T-cell (primary cell): ENCODE results near the gene SRPX2. TPM values are rescaled to one million over a fixed set of nuclear protein-coding genes. Genes with fewer than 3 reads are reported as not detected.
"Not testable (repeated sequence)": the region's sequence is repeated elsewhere in the genome, so short reads cannot be mapped to it uniquely, and the experiment has no call there.

Experiments used
- ATAC-seq, 4 experiments: fragments of 200-7000 bp in 3 of 4; fragments of 150-1000 bp in 1 of 4; cut with Tn5 transposase; replicated peaks in 1 of 4; 1 replicate in 3 of 4; 2 replicates in 1 of 4; pipeline ENCODE4 v1.10.0; 2021; ENCODE audit warnings: moderate library complexity in 3 of 4, mild to moderate bottlenecking in 2 of 4, moderate number of reproducible peaks in 1 of 4
- CTCF ChIA-PET, 2 donors: fragments of 300-600 bp; sonication (Branson Sonifier 250); formaldehyde crosslinking; loops; one replicate each; lab custom pipeline; 2022; ENCODE audit warnings: antibody characterized with exemption in 2 of 2; lab: Charles Lee
- POLR2A ChIA-PET, 2 donors: fragments of 300-600 bp; sonication (Branson Sonifier 250); formaldehyde crosslinking; loops; one replicate each; lab custom pipeline; 2022; ENCODE audit warnings: antibody characterized with exemption in 2 of 2; lab: Charles Lee
- DNase-seq, 35 experiments: peaks; one replicate each; pipeline versions ENCODE4 v3.0.0 to v3.0.0-alpha.2; 2013 to 2023
- H3K27ac ChIP-seq: one replicate; pipeline ENCODE4 v1.5.1; 2013; ENCODE audit warnings: low read length
- H3K27me3 ChIP-seq, 2 experiments: replicated peaks in 1 of 2; 1 replicate in 1 of 2; 2 replicates in 1 of 2; pipeline versions ENCODE4 v1.6.1 to v1.7.0; 2013; ENCODE audit warnings: low read length in 1 of 2, mixed read lengths in 1 of 2; ENCODE audit not compliant: control insufficient read depth in 2 of 2, insufficient read depth in 2 of 2; ENCODE audit errors: extremely low read depth in 1 of 2
- H3K36me3 ChIP-seq, 2 donors: 1 replicate in 1 of 2; 2 replicates in 1 of 2; pipeline versions ENCODE4 v1.6.1 to v1.7.0; 2013; ENCODE audit warnings: low read length in 1 of 2; ENCODE audit not compliant: control insufficient read depth in 2 of 2, insufficient read depth in 1 of 2; ENCODE audit errors: extremely low read depth in 1 of 2
- H3K4me1 ChIP-seq, 2 experiments: 1 replicate in 1 of 2; 2 replicates in 1 of 2; pipeline versions ENCODE4 v1.6.1 to v1.7.0; 2013; ENCODE audit warnings: low read length in 2 of 2, mixed read lengths in 1 of 2; ENCODE audit not compliant: insufficient read depth in 2 of 2, control insufficient read depth in 1 of 2; ENCODE audit errors: extremely low read depth in 1 of 2
- H3K4me3 ChIP-seq, 2 donors: 1 replicate in 1 of 2; 2 replicates in 1 of 2; pipeline versions ENCODE4 v1.5.1 to v1.7.0; 2013; ENCODE audit warnings: mild to moderate bottlenecking in 2 of 2, low read length in 1 of 2, moderate library complexity in 1 of 2; ENCODE audit not compliant: control insufficient read depth in 1 of 2; ENCODE audit errors: extremely low read depth in 1 of 2
- H3K9me3 ChIP-seq: 2 replicates; pipeline ENCODE4 v1.7.0; 2013
- H3K27ac Mint-ChIP-seq, 2 donors: one replicate each; pipeline ENCODE4 v1.8.0; 2020 to 2021; ENCODE audit warnings: mild to moderate bottlenecking in 2 of 2, mixed read lengths in 2 of 2
- H3K27me3 Mint-ChIP-seq, 2 donors: one replicate each; pipeline ENCODE4 v1.8.0; 2021 to 2022; ENCODE audit warnings: mixed read lengths in 2 of 2
- H3K36me3 Mint-ChIP-seq: one replicate; pipeline ENCODE4 v1.8.0; 2021; ENCODE audit warnings: mixed read lengths
- H3K4me1 Mint-ChIP-seq, 3 donors: one replicate each; pipeline ENCODE4 v1.8.0; 2020 to 2022; ENCODE audit warnings: mixed read lengths in 3 of 3, mild to moderate bottlenecking in 1 of 3
- H3K4me3 Mint-ChIP-seq, 3 donors: one replicate each; pipeline ENCODE4 v1.8.0; 2020 to 2022; ENCODE audit warnings: mild to moderate bottlenecking in 3 of 3, mixed read lengths in 3 of 3, moderate library complexity in 3 of 3
- H3K9me3 Mint-ChIP-seq, 3 donors: one replicate each; pipeline ENCODE4 v1.8.0; 2020 to 2022; ENCODE audit warnings: mixed read lengths in 3 of 3
- WGBS: methylation state at CpG from one replicate; pipeline ENCODE4 v1.1.5; 2013; ENCODE audit warnings: missing lambda C conversion rate; ENCODE audit not compliant: insufficient coverage; 5-methylcytosine and 5-hydroxymethylcytosine counted together
- total RNA-seq, 35 experiments: library from RNA in 6 of 35; stranded (reverse) in 6 of 35; fragments of 120-200 nt in 1 of 35; gene quantifications; one replicate each; pipeline versions ENCODE4 v1.2.1 to v1.2.4 and lab custom pipeline; 2013 to 2026

SRPX2 gene
- total RNA-seq, 5 donors from 2014 or later (not counting 1 experiment from before 2014, with no cell fraction given) = 0.18 TPM; not detected in 4

- no peak overlapping the region for H3K27ac ChIP-seq
- no peaks in the 10 kb centered on the region for H3K9me3 ChIP-seq
- H3K27me3 ChIP-seq = no peaks in the 10 kb centered on the region
- DNase-seq (no peak), ATAC-seq (no peak)
- Mint-ChIP-seq H3K27ac (no peak overlapping the region), H3K27me3 (peaks cover 0 to 8% of the 10 kb centered on the region in 2 donors), H3K4me3 (no peak overlapping the region), H3K4me1 (no peaks in the 10 kb centered on the region), H3K36me3 (no peaks in the 10 kb centered on the region), H3K9me3 (no peaks in the 10 kb centered on the region)
- H3K36me3 ChIP-seq = no peaks in the 10 kb centered on the region
- ChIA-PET POLR2A (no interaction called here), CTCF (no interaction called here)
- H3K4me3 ChIP-seq = no peak overlapping the region
- WGBS = no CpG with 5 or more reads among the region's 2 CpGs
- H3K4me1 ChIP-seq = no peaks in the 10 kb centered on the region
These were observed 75.1 kb downstream of the SRPX2 start for GRCh38 chrX:100719139-100719538.

GRCh38 chrX:100720301-100720700 is 76.3 kb downstream of the SRPX2 start:
- H3K4me1 ChIP-seq = no peaks in the 10 kb centered on the region
- H3K27ac ChIP-seq = no peak overlapping the region
- H3K9me3 ChIP-seq = no peaks in the 10 kb centered on the region
- H3K27me3 ChIP-seq = no peaks in the 10 kb centered on the region
- no peaks in the 10 kb centered on the region for H3K36me3 ChIP-seq
- H3K27me3 Mint-ChIP-seq = peaks cover 3 to 8% of the 10 kb centered on the region in 2 donors
- no CpG with 5 or more reads among the region's 2 CpGs for WGBS
- H3K27ac Mint-ChIP-seq = no peak overlapping the region
- DNase-seq (no peak), ATAC-seq (no peak)
- H3K4me1 Mint-ChIP-seq = no peaks in the 10 kb centered on the region
- ChIA-PET CTCF (no interaction called here), POLR2A (interaction anchor here in 1 of 2 donors (0.6 kb wide), 1 partner anchor 45 kb away, joined by 3 read pairs; no protein-coding TSS in a partner anchor)
- H3K36me3 Mint-ChIP-seq = no peaks in the 10 kb centered on the region
- no peak overlapping the region for H3K4me3 ChIP-seq
- H3K4me3 Mint-ChIP-seq = no peak overlapping the region
- no peaks in the 10 kb centered on the region for H3K9me3 Mint-ChIP-seq

- ChIA-PET POLR2A (no interaction called here), CTCF (interaction anchor here in 1 of 2 donors (0.5 kb wide), 1 partner anchor 50 kb away, joined by 8 read pairs; no protein-coding TSS in a partner anchor)
- H3K4me1 Mint-ChIP-seq = no peaks in the 10 kb centered on the region
- ATAC-seq (no peak), DNase-seq (no peak)
- no peak overlapping the region for H3K4me3 Mint-ChIP-seq
- Histone ChIP-seq H3K27ac (no peak overlapping the region), H3K27me3 (no peaks in the 10 kb centered on the region), H3K4me1 (no peaks in the 10 kb centered on the region), H3K36me3 (no peaks in the 10 kb centered on the region), H3K4me3 (no peak overlapping the region), H3K9me3 (no peaks in the 10 kb centered on the region)
- no peaks in the 10 kb centered on the region for H3K36me3 Mint-ChIP-seq
- peaks cover 5 to 10% of the 10 kb centered on the region in 2 donors for H3K27me3 Mint-ChIP-seq
- no peak overlapping the region for H3K27ac Mint-ChIP-seq
- H3K9me3 Mint-ChIP-seq = no peaks in the 10 kb centered on the region
These were observed 77.3 kb downstream of the SRPX2 start for GRCh38 chrX:100721328-100721727.

GRCh38 chrX:100724006-100724405 is 80.0 kb downstream of the SRPX2 start:
- H3K27ac Mint-ChIP-seq, CTCF ChIA-PET, H3K4me3 ChIP-seq, H3K27me3 ChIP-seq, DNase-seq, H3K9me3 ChIP-seq, H3K36me3 Mint-ChIP-seq, ATAC-seq, POLR2A ChIA-PET, H3K4me1 ChIP-seq, H3K4me3 Mint-ChIP-seq, H3K9me3 Mint-ChIP-seq, H3K4me1 Mint-ChIP-seq, H3K36me3 ChIP-seq, H3K27ac ChIP-seq: not testable (repeated sequence)
- H3K27me3 Mint-ChIP-seq = peaks cover 24% of the 10 kb centered on the region in 2 donors
- WGBS = no CpG with 5 or more reads among the region's 30 CpGs

Other genes with a start within 250 kb of the SRPX2 start
- under 1 TPM in 2 of 5 donors, not detected in 3; 0.03 to 0.05 TPM for gene PCDH19, start 233.9 kb upstream of the SRPX2 start, total RNA-seq
- gene TNMD, start 59.3 kb upstream of the SRPX2 start, total RNA-seq = not detected
- gene TSPAN6, start 7.4 kb upstream of the SRPX2 start, total RNA-seq = 1 to 10 TPM in 4 of 5 donors, under 1 TPM in 1; 0.91 to 2.1 (median 1.6) TPM
- gene SYTL4, start 87.9 kb downstream of the SRPX2 start, total RNA-seq = under 1 TPM in 4 of 5 donors, not detected in 1; 0.12 to 0.82 (median 0.29) TPM
- 10 to 100 TPM in 4 of 5 donors, 1 to 10 TPM in 1; 9.3 to 17.7 (median 15.0) TPM for gene CSTF2, start 176.2 kb downstream of the SRPX2 start, total RNA-seq
- not detected for gene NOX1, start 230.2 kb downstream of the SRPX2 start, total RNA-seq